NCI-H1105 (cell line): ENCODE results near the gene RAP1GAP2.

Experiments used
- DNase-seq: peaks from one replicate; lab custom pipeline; 2025; lab: John Stamatoyannopoulos, UW

RAP1GAP2 gene

GRCh38 chr17:2911755-2912111 is 115.5 kb downstream of the RAP1GAP2 start:
- no peak for DNase-seq

GRCh38 chr17:2912754-2913153 is 116.5 kb downstream of the RAP1GAP2 start:
- no peak for DNase-seq

- no peak for DNase-seq
These were observed 120.2 kb downstream of the RAP1GAP2 start for GRCh38 chr17:2916461-2916860.

GRCh38 chr17:2921443-2921842 is 125.2 kb downstream of the RAP1GAP2 start:
- no peak for DNase-seq

GRCh38 chr17:2924211-2924610 is 128.0 kb downstream of the RAP1GAP2 start:
- DNase-seq, result no peak

GRCh38 chr17:2925011-2925410 is 128.8 kb downstream of the RAP1GAP2 start:
- no peak for DNase-seq

- no peak for DNase-seq
These were observed 129.9 kb downstream of the RAP1GAP2 start for GRCh38 chr17:2926019-2926650.

GRCh38 chr17:2928294-2928890 is 132.2 kb downstream of the RAP1GAP2 start:
- no peak for DNase-seq

GRCh38 chr17:2929881-2930533 is 133.8 kb downstream of the RAP1GAP2 start:
- no peak for DNase-seq

GRCh38 chr17:2931876-2932275 is 135.6 kb downstream of the RAP1GAP2 start:
- DNase-seq, result no peak

GRCh38 chr17:2932946-2933345 is 136.7 kb downstream of the RAP1GAP2 start:
- DNase-seq, result no peak

- no peak for DNase-seq
These were observed 137.4 kb downstream of the RAP1GAP2 start for GRCh38 chr17:2933606-2934005.

- DNase-seq, result no peak
These were observed 139.4 kb downstream of the RAP1GAP2 start for GRCh38 chr17:2935632-2936031.

- no peak for DNase-seq
These were observed 140.1 kb downstream of the RAP1GAP2 start for GRCh38 chr17:2936351-2936750.

GRCh38 chr17:2936771-2937321 is 140.6 kb downstream of the RAP1GAP2 start:
- no peak for DNase-seq

GRCh38 chr17:2937331-2938003 is 141.2 kb downstream of the RAP1GAP2 start:
- no peak for DNase-seq

- DNase-seq, result no peak
These were observed 143.6 kb downstream of the RAP1GAP2 start for GRCh38 chr17:2939714-2940351.

- DNase-seq, result no peak
These were observed 144.1 kb downstream of the RAP1GAP2 start for GRCh38 chr17:2940352-2940751.

- DNase-seq, result no peak
These were observed 147.7 kb downstream of the RAP1GAP2 start for GRCh38 chr17:2943981-2944380.

- DNase-seq, result no peak
These were observed 149.1 kb downstream of the RAP1GAP2 start for GRCh38 chr17:2945299-2945698.

GRCh38 chr17:2946144-2946543 is 149.9 kb downstream of the RAP1GAP2 start:
- DNase-seq, result no peak

- DNase-seq, result no peak
These were observed 151.3 kb downstream of the RAP1GAP2 start for GRCh38 chr17:2947588-2947950.
